Endothelial cell of umbilical vein (primary cell): ENCODE measurements around the gene PRMT2. TPM values are rescaled to one million over a fixed set of nuclear protein-coding genes. Genes with fewer than 3 reads are reported as not detected.

Experiments
- BruUV-seq: library from RNA; stranded (reverse); fragments of 400-500 nt; replicated peaks from 2 replicates; lab custom pipeline; 2021; lab: Mats Ljungman, UMichigan
- CTCF ChIA-PET: fragments of 300-600, 350-600 bp; sonication (Branson Sonifier 250); formaldehyde crosslinking; loops from one replicate; lab custom pipeline; 2021; ENCODE audit warnings: antibody characterized with exemption, inconsistent platforms; lab: Charles Lee
- POLR2A ChIA-PET: fragments of 300-600, 350-600 bp; sonication (Branson Sonifier 250); formaldehyde crosslinking; loops from one replicate; lab custom pipeline; 2021; ENCODE audit warnings: antibody characterized with exemption, inconsistent platforms; lab: Charles Lee
- DNase-seq: peaks from one replicate; pipeline ENCODE4 v3.0.0-alpha.2; 2011; ENCODE audit warnings: low read depth, low spot score
- FAIRE-seq: peaks from 2 replicates; lab custom pipeline; 2011; peaks lifted over from hg19 to GRCh38; lab: Jason Lieb, UNC
- H2AFZ ChIP-seq: 2 replicates; pipeline ENCODE4 v1.6.0; 2012; ENCODE audit warnings: low read depth, low read length, control low read depth, inconsistent platforms
- H3K27ac ChIP-seq: 2 replicates; pipeline ENCODE4 v1.5.1; 2011; ENCODE audit warnings: low read depth, mild to moderate bottlenecking, control low read depth, low read length, moderate library complexity; ENCODE audit not compliant: insufficient read depth
- H3K27me3 ChIP-seq, 2 experiments: 2 replicates each; pipeline versions ENCODE4 v1.6.0 to v1.6.1; 2011; ENCODE audit warnings: low read length in 2 of 2, mixed read lengths in 1 of 2; ENCODE audit not compliant: control insufficient read depth in 2 of 2, insufficient read depth in 2 of 2
- H3K36me3 ChIP-seq, 2 experiments: 2 replicates in 1 of 2; 3 replicates in 1 of 2; pipeline ENCODE4 v1.5.1; 2011; ENCODE audit warnings: low read length in 2 of 2, mild to moderate bottlenecking in 1 of 2, moderate library complexity in 1 of 2; ENCODE audit not compliant: control insufficient read depth in 2 of 2, insufficient read depth in 2 of 2; ENCODE audit errors: extremely low read depth in 1 of 2
- H3K4me1 ChIP-seq: 3 replicates; pipeline ENCODE4 v1.5.1; 2011; ENCODE audit warnings: mild to moderate bottlenecking, low read length; ENCODE audit not compliant: control insufficient read depth, insufficient read depth; ENCODE audit errors: extremely low read depth
- H3K4me2 ChIP-seq: 2 replicates; pipeline ENCODE4 v1.6.1; 2011; ENCODE audit warnings: low read length, control low read depth, mixed read lengths; ENCODE audit not compliant: insufficient read depth
- H3K4me3 ChIP-seq, 3 experiments: fragments of 200-600 bp in 1 of 3; sonication (generic), shearing (Covaris generic) in 1 of 3; replicated peaks in 1 of 3; 2 replicates each; pipeline ENCODE4 v1.5.1; 2011 to 2016; ENCODE audit warnings: control low read depth in 3 of 3, low read length in 3 of 3, mild to moderate bottlenecking in 2 of 3, inconsistent platforms in 1 of 3, low read depth in 1 of 3, moderate library complexity in 1 of 3; ENCODE audit not compliant: insufficient read depth in 1 of 3
- H3K79me2 ChIP-seq: 2 replicates; pipeline ENCODE4 v1.6.0; 2012; ENCODE audit warnings: low read length, inconsistent platforms; ENCODE audit not compliant: control insufficient read depth, insufficient read depth
- H3K9ac ChIP-seq: replicated peaks from 2 replicates; pipeline ENCODE3; 2011; ENCODE audit warnings: low read length, control low read depth; ENCODE audit not compliant: insufficient read depth; ENCODE audit errors: extremely low read depth
- H3K9me1 ChIP-seq: replicated peaks from 3 replicates; pipeline ENCODE4 v1.6.0; 2011; ENCODE audit warnings: mild to moderate bottlenecking, low read length; ENCODE audit not compliant: control insufficient read depth, insufficient read depth; ENCODE audit errors: extremely low read depth
- H3K9me3 ChIP-seq: replicated peaks from 2 replicates; pipeline ENCODE4 v1.5.1; 2012; ENCODE audit warnings: low read length, inconsistent platforms; ENCODE audit not compliant: control insufficient read depth, insufficient read depth
- H4K20me1 ChIP-seq: replicated peaks from 2 replicates; pipeline ENCODE3; 2011; ENCODE audit warnings: mild to moderate bottlenecking, low read length; ENCODE audit not compliant: control insufficient read depth, insufficient read depth; ENCODE audit errors: extremely low read depth
- EZH2 ChIP-seq: IDR thresholded peaks from 2 replicates; pipeline ENCODE4 v1.6.1; 2012; ENCODE audit warnings: borderline replicate concordance, low read depth, mild to moderate bottlenecking, moderate library complexity, low read length, inconsistent platforms; ENCODE audit not compliant: severe bottlenecking
- FOS ChIP-seq: IDR thresholded peaks from 2 replicates; pipeline ENCODE4 v1.6.1; 2011; ENCODE audit warnings: mild to moderate bottlenecking, low read length, moderate library complexity, borderline replicate concordance; ENCODE audit not compliant: insufficient read depth
- GATA2 ChIP-seq: IDR thresholded peaks from 2 replicates; pipeline ENCODE4 v1.7.0; 2011; ENCODE audit warnings: low read depth, mild to moderate bottlenecking, moderate library complexity, mixed read lengths, low read length; ENCODE audit not compliant: insufficient read length, insufficient read depth
- JUN ChIP-seq: IDR thresholded peaks from 2 replicates; pipeline ENCODE4 v1.6.1; 2011; ENCODE audit warnings: borderline replicate concordance, low read depth; ENCODE audit not compliant: insufficient read length, insufficient read depth
- MYC ChIP-seq: IDR thresholded peaks from one replicate; pipeline ENCODE4 v1.6.1; 2011; ENCODE audit warnings: mild to moderate bottlenecking, low read depth, low read length
- POLR2A ChIP-seq: IDR thresholded peaks from 2 replicates; pipeline ENCODE4 v1.6.1; 2012; ENCODE audit warnings: low read depth, mild to moderate bottlenecking, control low read depth, low read length
- POLR2AphosphoS5 ChIP-seq: IDR thresholded peaks from 2 replicates; pipeline ENCODE4 v1.6.1; 2012; ENCODE audit warnings: low read depth, mild to moderate bottlenecking, control low read depth, low read length, moderate library complexity; ENCODE audit not compliant: insufficient read depth
- dilution Hi-C: fragments of 300-500 bp; cut with MboI; formaldehyde crosslinking; loops from one replicate; pipeline ENCODE4 v1.15.0; 2019; ENCODE audit warnings: low sequenced_read_pairs; ENCODE audit not compliant: extremely low pct_ligation_motif_present
- intact Hi-C: fragments of 100-400 bp; cut with micrococcal nuclease; formaldehyde crosslinking; loops from one replicate; pipeline ENCODE4 v1.10.0; 2022
- polyA plus RNA-seq, 4 experiments: library from polyadenylated mRNA; depleted of rRNA in 3 of 4; stranded (reverse) in 3 of 4; unstranded in 1 of 4; fragments of >200 nt; gene quantifications; 2 replicates each; pipeline versions ENCODE4 v1.2.1 to v1.2.3, GENCODE V29; 2011 to 2012; ENCODE audit warnings: missing spikeins in 1 of 4
- total RNA-seq: library from RNA; stranded (reverse); gene quantifications from 2 replicates; pipeline ENCODE4 v1.2.3, GENCODE V29; 2021
- TF ChIP-seq, protein P1 (sequence below): IDR thresholded peaks from 2 replicates; pipeline ENCODE4 v1.6.1; 2011; ENCODE audit not compliant: insufficient read depth, insufficient read length
- TF ChIP-seq, protein P2 (sequence below), 2 donors: IDR thresholded peaks; 1 replicate in 1 of 2; 2 replicates in 1 of 2; pipeline ENCODE4 v1.5.1; 2011; ENCODE audit warnings: low read length in 2 of 2, mild to moderate bottlenecking in 2 of 2, moderate library complexity in 2 of 2, control low read depth in 1 of 2, inconsistent platforms in 1 of 2, low read depth in 1 of 2; ENCODE audit not compliant: insufficient read depth in 1 of 2; ENCODE audit errors: extremely low read depth in 1 of 2

Gene PRMT2
- total and polyA plus RNA-seq, 2 donors (not counting 3 experiments of a cell fraction or from before 2014, with no cell fraction given) = 125 to 193 TPM

DNA sequence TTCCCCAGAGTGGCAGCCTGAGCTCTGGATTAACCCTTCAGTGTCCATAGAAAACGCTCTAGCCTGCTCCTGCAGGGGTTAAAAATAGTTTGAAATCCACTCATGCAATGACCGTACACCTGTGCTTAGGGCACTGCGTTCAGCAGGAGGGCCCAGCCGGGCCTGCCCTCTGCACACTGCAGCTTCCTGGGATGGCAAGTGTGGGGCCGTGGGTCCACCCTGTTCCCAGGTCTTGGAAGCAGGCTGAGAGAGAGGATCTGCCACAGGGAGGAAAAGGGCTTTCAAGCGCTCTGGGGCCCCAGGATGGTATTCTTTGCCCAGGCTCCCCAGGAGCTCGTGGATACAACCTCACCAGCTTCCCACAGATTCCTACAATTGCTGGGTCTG, 29.1 kb upstream of the PRMT2 start:
- Histone ChIP-seq H3K27me3 (peaks cover 14 to 20% of the 10 kb centered on the region in 2 experiments), H3K9ac (no peak overlapping the region), H3K4me2 (no peak overlapping the region), H3K27ac (no peak overlapping the region), H4K20me1 (no peaks in the 10 kb centered on the region), H3K9me1 (no peaks in the 10 kb centered on the region), H3K79me2 (no peaks in the 10 kb centered on the region), H3K4me3 (no peak overlapping the region), H3K9me3 (no peaks in the 10 kb centered on the region), H3K36me3 (no peaks in the 10 kb centered on the region), H3K4me1 (no peaks in the 10 kb centered on the region), H2AFZ (no peak overlapping the region)
- no peak for TF ChIP-seq GATA2
- TF ChIP-seq EZH2 = no peak
- TF ChIP-seq JUN = no peak
- no peak for TF ChIP-seq POLR2AphosphoS5
- TF ChIP-seq POLR2A = no peak
- TF ChIP-seq, protein P1, sequence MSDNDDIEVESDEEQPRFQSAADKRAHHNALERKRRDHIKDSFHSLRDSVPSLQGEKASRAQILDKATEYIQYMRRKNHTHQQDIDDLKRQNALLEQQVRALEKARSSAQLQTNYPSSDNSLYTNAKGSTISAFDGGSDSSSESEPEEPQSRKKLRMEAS = no peak
- no peak for TF ChIP-seq MYC
- TF ChIP-seq FOS = no peak
- TF ChIP-seq, protein P2, sequence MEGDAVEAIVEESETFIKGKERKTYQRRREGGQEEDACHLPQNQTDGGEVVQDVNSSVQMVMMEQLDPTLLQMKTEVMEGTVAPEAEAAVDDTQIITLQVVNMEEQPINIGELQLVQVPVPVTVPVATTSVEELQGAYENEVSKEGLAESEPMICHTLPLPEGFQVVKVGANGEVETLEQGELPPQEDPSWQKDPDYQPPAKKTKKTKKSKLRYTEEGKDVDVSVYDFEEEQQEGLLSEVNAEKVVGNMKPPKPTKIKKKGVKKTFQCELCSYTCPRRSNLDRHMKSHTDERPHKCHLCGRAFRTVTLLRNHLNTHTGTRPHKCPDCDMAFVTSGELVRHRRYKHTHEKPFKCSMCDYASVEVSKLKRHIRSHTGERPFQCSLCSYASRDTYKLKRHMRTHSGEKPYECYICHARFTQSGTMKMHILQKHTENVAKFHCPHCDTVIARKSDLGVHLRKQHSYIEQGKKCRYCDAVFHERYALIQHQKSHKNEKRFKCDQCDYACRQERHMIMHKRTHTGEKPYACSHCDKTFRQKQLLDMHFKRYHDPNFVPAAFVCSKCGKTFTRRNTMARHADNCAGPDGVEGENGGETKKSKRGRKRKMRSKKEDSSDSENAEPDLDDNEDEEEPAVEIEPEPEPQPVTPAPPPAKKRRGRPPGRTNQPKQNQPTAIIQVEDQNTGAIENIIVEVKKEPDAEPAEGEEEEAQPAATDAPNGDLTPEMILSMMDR (IDR thresholded peaks at IDR 0.05; ENCODE audit: extremely low read depth in 1 of 2, insufficient read depth in 1 of 2, low read depth in 1 of 2, low read length in 2 of 2) = no peak
- DNase-seq (no peak), FAIRE-seq (no peak)
- intact Hi-C loops (no loop called here), dilution Hi-C loops (no loop called here)
- POLR2A ChIA-PET = no interaction called here
- CTCF ChIA-PET = no interaction called here
- no TSS peak for BruUV-seq
